ENCODE results near the gene R3HCC1L. TPM values are rescaled to one million over a fixed set of nuclear protein-coding genes. Genes with fewer than 3 reads are reported as not detected.
"Not testable (repeated sequence)": the region's sequence is repeated elsewhere in the genome, so short reads cannot be mapped to it uniquely, and the experiment has no call there.

The R3HCC1L gene
- total and polyA plus RNA-seq, 2 of the 4 experiments (the other 2 are of a cell fraction), result 8.3 to 14.7 TPM

DNA sequence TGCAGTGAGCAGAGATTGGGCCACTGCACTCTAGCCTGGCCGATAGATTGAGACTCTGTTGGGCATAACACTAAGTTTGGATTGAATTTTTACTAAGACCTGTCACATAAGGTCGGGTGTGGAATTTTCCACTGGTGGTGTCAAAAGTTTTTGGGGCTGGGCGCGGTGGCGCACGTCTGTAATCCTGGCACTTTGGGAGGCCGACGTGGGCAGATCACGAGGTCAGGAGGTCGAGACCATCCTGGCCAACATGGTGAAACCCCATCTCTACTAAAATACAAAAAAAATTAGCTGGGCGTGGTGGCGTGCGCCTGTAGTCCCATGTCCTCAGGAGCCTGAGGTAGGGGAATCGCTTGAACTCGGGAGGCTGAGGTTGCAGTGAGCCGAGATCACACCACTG is 2.3 kb downstream of the R3HCC1L start:
- H2AK9ac ChIP-seq (replicated peaks; ENCODE audit: low read depth, low read length, poor library complexity); H3K23ac ChIP-seq (ENCODE audit: low read depth, low read length); POLR2A ChIA-PET (ENCODE audit: unreplicated experiment); H3K4ac ChIP-seq (ENCODE audit: low read depth, low read length); H3K27ac ChIP-seq (ENCODE audit: insufficient read depth, low read length); dilution Hi-C loops (cut with HindIII; ENCODE audit: low sequenced_read_pairs, unreplicated experiment); ATAC-seq (ENCODE audit: low read depth); H4K5ac ChIP-seq (ENCODE audit: low read depth, low read length); H3K4me2 ChIP-seq (ENCODE audit: low read depth, low read length); H4K91ac ChIP-seq (ENCODE audit: insufficient read depth, low read depth, low read length); H3K56ac ChIP-seq (ENCODE audit: extremely low read depth, insufficient read depth, low read length); H3K9ac ChIP-seq (ENCODE audit: low read depth, low read length); DNase-seq; H3K36me3 ChIP-seq (ENCODE audit: control insufficient read depth, insufficient read depth, low read length); H2BK20ac ChIP-seq (ENCODE audit: low read depth, low read length); H3K4me3 ChIP-seq (ENCODE audit: insufficient read depth, low read depth, low read length); CTCF ChIA-PET; H3K18ac ChIP-seq (ENCODE audit: low read depth, low read length); H2AFZ ChIP-seq (replicated peaks; ENCODE audit: low read length, poor library complexity); H3K14ac ChIP-seq (replicated peaks; ENCODE audit: low read depth, low read length); H4K8ac ChIP-seq (ENCODE audit: low read depth in 2 of 2, low read length in 2 of 2); H2BK120ac ChIP-seq (ENCODE audit: low read depth, low read length); H3K9me3 ChIP-seq (ENCODE audit: control insufficient read depth, insufficient read depth, low read length); H2AK5ac ChIP-seq (ENCODE audit: low read depth, low read length); H3K27me3 ChIP-seq (ENCODE audit: control insufficient read depth, insufficient read depth, low read length); in situ Hi-C loops (cut with MboI; ENCODE audit: low sequenced_read_pairs); BruUV-seq (replicated peaks); intact Hi-C loops (cut with micrococcal nuclease); H2BK15ac ChIP-seq (ENCODE audit: low read depth, low read length); H2BK5ac ChIP-seq (ENCODE audit: low read depth, low read length, poor library complexity, severe bottlenecking): not testable (repeated sequence)
- H3K9me1 ChIP-seq (ENCODE audit: insufficient read depth, low read length), result peaks cover 15% of the 10 kb centered on the region
- H3K79me1 ChIP-seq (ENCODE audit: low read depth in 1 of 2, low read length in 2 of 2), result peaks cover 34 to 59% of the 10 kb centered on the region in 2 experiments
- H4K20me1 ChIP-seq (ENCODE audit: insufficient read depth, low read length), result peaks cover 29% of the 10 kb centered on the region
- H3K4me1 ChIP-seq (ENCODE audit: control insufficient read depth, insufficient read depth, low read length), result peaks cover 12% of the 10 kb centered on the region
- 90% methylated on average over 2 of the region's 16 CpGs; no CpG with 5 or more reads in 1 of the 2 experiments for WGBS, 2 experiments (ENCODE audit: extremely low coverage in 2 of 2, insufficient read length in 1 of 2)
